Stimulated activated CD4-positive, alpha-beta T cell treated with anti-CD3 and anti-CD28 coated beads, TNF-alpha, amount 100 ng/mL, for 1 hour (primary cell): ENCODE measurements around the gene CHRNA9.
"Not testable (repeated sequence)": the region's sequence is repeated elsewhere in the genome, so short reads cannot be mapped to it uniquely, and the experiment has no call there.

ENCODE experiments used
- DNase-seq, 3 donors: peaks; one replicate each; pipeline ENCODE4 v3.0.0-alpha.2; 2020; ENCODE audit warnings: low read depth in 3 of 3, low spot score in 1 of 3

Gene CHRNA9

GRCh38 chr4:40378619-40379018, 43.5 kb downstream of the CHRNA9 start:
- no peak for DNase-seq

GRCh38 chr4:40379248-40379647, 44.1 kb downstream of the CHRNA9 start:
- DNase-seq = no peak

- no peak for DNase-seq
These were observed 45.5 kb downstream of the CHRNA9 start for GRCh38 chr4:40380647-40381046.

GRCh38 chr4:40388239-40388638, 53.1 kb downstream of the CHRNA9 start:
- no peak for DNase-seq

- no peak for DNase-seq
These were observed 54.9 kb downstream of the CHRNA9 start for GRCh38 chr4:40389986-40390385.

GRCh38 chr4:40392241-40392640, 57.1 kb downstream of the CHRNA9 start:
- not testable (repeated sequence) for DNase-seq

GRCh38 chr4:40394236-40394635, 59.1 kb downstream of the CHRNA9 start:
- no peak for DNase-seq

- no peak for DNase-seq
These were observed 60.2 kb downstream of the CHRNA9 start for GRCh38 chr4:40395166-40395900.

- DNase-seq = no peak
These were observed 61.0 kb downstream of the CHRNA9 start for GRCh38 chr4:40395908-40396793.

GRCh38 chr4:40399578-40399977, 64.4 kb downstream of the CHRNA9 start:
- DNase-seq = no peak

- DNase-seq = no peak
These were observed 66.0 kb downstream of the CHRNA9 start for GRCh38 chr4:40401096-40401495.

- DNase-seq = no peak
These were observed 66.5 kb downstream of the CHRNA9 start for GRCh38 chr4:40401631-40402030.

GRCh38 chr4:40402556-40402955, 67.4 kb downstream of the CHRNA9 start:
- no peak for DNase-seq

GRCh38 chr4:40403081-40403480, 67.9 kb downstream of the CHRNA9 start:
- no peak for DNase-seq
